K562 (cell line): Measurements from ENCODE around the gene WDR18. TPM values are rescaled to one million over a fixed set of nuclear protein-coding genes. Genes with fewer than 3 reads are reported as not detected.

Experiments used
- ATAC-seq: fragments of 200-7000 bp; cut with Tn5 transposase; 3 replicates; pipeline ENCODE4 v1.9.1; 2020; ENCODE audit warnings: moderate library complexity
- BruUV-seq: library from RNA; stranded (reverse); fragments of 400-500 nt; replicated peaks from 2 replicates; lab custom pipeline; 2021; lab: Mats Ljungman, UMichigan
- CTCF ChIA-PET: fragments of 300-600 bp; formaldehyde crosslinking; extraction: SDS; loops from one replicate; lab custom pipeline; 2021; ENCODE audit warnings: low intra/inter-chr PET ratio; lab: Yijun Ruan, JAX
- POLR2A ChIA-PET: fragments of 300-600, 350-650 bp; sonication (Branson Sonifier 250); formaldehyde crosslinking; extraction: SDS; loops from one replicate; lab custom pipeline; 2021; ENCODE audit warnings: antibody characterized with exemption, inconsistent platforms; lab: Yijun Ruan, JAX
- DNase-seq, 4 experiments: peaks; one replicate each; pipeline versions ENCODE4 v3.0.0 to v3.0.0-alpha.2; 2011 to 2018; ENCODE audit warnings: low spot score in 3 of 4, mixed read lengths in 3 of 4; ENCODE audit errors: extremely low read depth in 1 of 4
- FAIRE-seq: peaks from 2 replicates; lab custom pipeline; 2011; peaks lifted over from hg19 to GRCh38; lab: Jason Lieb, UNC
- H2AFZ ChIP-seq: 2 replicates; pipeline ENCODE4 v1.6.0; 2011; ENCODE audit warnings: low read depth, low read length, control low read depth, inconsistent platforms
- H3K27ac ChIP-seq: fragments of 200-600 bp; 3 replicates; pipeline ENCODE4 v1.8.0; 2011; ENCODE audit warnings: low read depth, mild to moderate bottlenecking, control low read depth, inconsistent platforms, low read length, moderate library complexity, mixed read lengths; ENCODE audit errors: extremely low read depth
- H3K27me3 ChIP-seq, 2 experiments: fragments of 300-600 bp in 1 of 2; 2 replicates in 1 of 2; 3 replicates in 1 of 2; pipeline versions ENCODE4 v1.6.0 to v1.8.0; 2011; ENCODE audit warnings: inconsistent platforms in 2 of 2, low read length in 2 of 2, mild to moderate bottlenecking in 1 of 2, mixed read lengths in 1 of 2, moderate library complexity in 1 of 2; ENCODE audit not compliant: control insufficient read depth in 2 of 2, insufficient read depth in 2 of 2
- H3K36me3 ChIP-seq: fragments of 300-600 bp; 3 replicates; pipeline ENCODE4 v1.8.0; 2011; ENCODE audit warnings: mild to moderate bottlenecking, low read length, inconsistent platforms; ENCODE audit not compliant: control insufficient read depth, insufficient read depth
- H3K4me1 ChIP-seq, 2 experiments: fragments of 200-600 bp in 1 of 2; replicated peaks in 1 of 2; 2 replicates in 1 of 2; 3 replicates in 1 of 2; pipeline versions ENCODE4 v1.5.1 to v1.8.0; 2011; ENCODE audit warnings: inconsistent platforms in 2 of 2, low read length in 2 of 2, mild to moderate bottlenecking in 1 of 2, mixed read lengths in 1 of 2, moderate library complexity in 1 of 2; ENCODE audit not compliant: control insufficient read depth in 2 of 2, insufficient read depth in 2 of 2
- H3K4me2 ChIP-seq: 2 replicates; pipeline ENCODE4 v1.6.1; 2011; ENCODE audit warnings: low read length, control low read depth, inconsistent platforms, mixed read lengths; ENCODE audit not compliant: insufficient read depth
- H3K4me3 ChIP-seq: fragments of 200-600 bp; sonication (generic), shearing (Covaris generic); 2 replicates; pipeline ENCODE4 v1.5.1; 2016; ENCODE audit warnings: control low read depth, inconsistent platforms
- H3K79me2 ChIP-seq: fragments of 200-600 bp; 3 replicates; pipeline ENCODE4 v1.8.0; 2011; ENCODE audit warnings: low read length, inconsistent platforms; ENCODE audit not compliant: control insufficient read depth, insufficient read depth
- H3K9ac ChIP-seq, 2 experiments: 2 replicates each; pipeline versions ENCODE4 v1.6.0 to v1.6.1; 2011; ENCODE audit warnings: low read depth in 2 of 2, low read length in 2 of 2, control low read depth in 1 of 2, inconsistent platforms in 1 of 2, mild to moderate bottlenecking in 1 of 2, mixed read lengths in 1 of 2; ENCODE audit not compliant: insufficient read depth in 1 of 2
- H3K9me1 ChIP-seq: one replicate; pipeline ENCODE4 v1.6.0; 2011; ENCODE audit warnings: inconsistent platforms, mild to moderate bottlenecking, low read length, moderate library complexity; ENCODE audit not compliant: control insufficient read depth, insufficient read depth
- H3K9me3 ChIP-seq: replicated peaks from 2 replicates; pipeline ENCODE4 v1.5.1; 2011; ENCODE audit warnings: low read depth, low read length, inconsistent platforms; ENCODE audit not compliant: control insufficient read depth, insufficient read depth
- H4K20me1 ChIP-seq: replicated peaks from 2 replicates; pipeline ENCODE4 v1.6.1; 2011; ENCODE audit warnings: low read length, inconsistent platforms, mixed read lengths; ENCODE audit not compliant: control insufficient read depth, insufficient read depth
- EWSR1 ChIP-seq: fragments of 450-650 bp; IDR thresholded peaks from 2 replicates; pipeline ENCODE4 v1.6.1; 2018; ENCODE audit warnings: borderline replicate concordance, mild to moderate bottlenecking, low read depth, moderate library complexity; ENCODE audit not compliant: partially characterized antibody
- HCFC1 ChIP-seq: IDR thresholded peaks from 2 replicates; pipeline ENCODE4 v1.6.1; 2012; ENCODE audit warnings: low read depth, low read length, improper control_type of control experiment
- MAFG ChIP-seq: fragments of 450-650 bp; conservative IDR thresholded peaks from 2 replicates; pipeline ENCODE4 v1.6.1; 2016; ENCODE audit warnings: missing genetic modification characterization, missing compliant biosample characterization
- NKRF ChIP-seq: fragments of 450-650 bp; IDR thresholded peaks from 2 replicates; pipeline ENCODE4 v1.6.1; 2016; ENCODE audit warnings: borderline replicate concordance
- RNF2 ChIP-seq: sonication (generic); IDR thresholded peaks from 2 replicates; pipeline ENCODE4 v1.6.1; 2016
- SAFB2 ChIP-seq: fragments of 200-400 bp; formaldehyde crosslinking; IDR thresholded peaks from 2 replicates; pipeline ENCODE4 v1.6.1; 2018; ENCODE audit warnings: borderline replicate concordance, low read length, low read depth, moderate library complexity; ENCODE audit not compliant: severe bottlenecking
- SREBF1 ChIP-seq: fragments of 150-350 bp; IDR thresholded peaks from 2 replicates; pipeline ENCODE4 v1.6.1; 2014; ENCODE audit warnings: antibody characterized with exemption, low read depth, low read length, borderline replicate concordance
- TCF7 ChIP-seq: sonication (generic); IDR thresholded peaks from 2 replicates; pipeline ENCODE4 v1.6.1; 2016; ENCODE audit warnings: antibody characterized with exemption, borderline replicate concordance
- ZNF354B ChIP-seq: fragments of 250-450 bp; sonication (Bioruptor Pico); IDR thresholded peaks from 2 replicates; pipeline ENCODE4 v1.4.0; 2020
- ZNF785 ChIP-seq: fragments of 250-450 bp; sonication (Bioruptor Pico); IDR thresholded peaks from 2 replicates; pipeline ENCODE4 v1.4.0; 2020; ENCODE audit warnings: mild to moderate bottlenecking
- WGBS: fragments of 100-300 bp; shearing (Covaris generic); methylation state at CpG from one replicate; pipeline ENCODE4 v1.1.6; 2016; ENCODE audit warnings: low coverage, mixed read lengths; ENCODE audit not compliant: insufficient coverage; ENCODE audit errors: missing lambda C conversion rate; 5-methylcytosine and 5-hydroxymethylcytosine counted together
- in situ Hi-C: fragments of 300-500 bp; cut with MboI; formaldehyde crosslinking; loops from 4 replicates; pipeline ENCODE4 v1.15.0; 2018; ENCODE audit warnings: inconsistent platforms, mixed read lengths
- intact Hi-C: fragments of 100-400 bp; cut with micrococcal nuclease; formaldehyde crosslinking; loops from 2 replicates; pipeline ENCODE4 v1.14.2; 2022
- polyA plus RNA-seq, 8 experiments: library from polyadenylated mRNA; depleted of rRNA in 4 of 8; stranded (reverse) in 5 of 8; unstranded in 3 of 8; fragments of >200 nt; fragmentation: Nextera tagmentation in 2 of 8; fragmentation: Illumina TruSeq in 1 of 8; extraction: Ambion mirVana in 2 of 8; extraction: Trizol in 1 of 8; gene quantifications; 2 replicates each; pipeline versions ENCODE4 v1.2.1 to v1.2.3, GENCODE V29; 2011 to 2014; ENCODE audit warnings: inconsistent platforms in 1 of 8, missing spikeins in 1 of 8
- total RNA-seq, 7 experiments: library from RNA; depleted of rRNA in 6 of 7; stranded (reverse); fragments of >200 nt in 6 of 7; fragmentation: Illumina TruSeq in 2 of 7; extraction: Trizol in 2 of 7; gene quantifications; 2 replicates each; pipeline versions ENCODE4 v1.2.1 to v1.2.3, GENCODE V29; 2011 to 2021; ENCODE audit warnings: low replicate concordance in 1 of 7

The WDR18 gene
- total and polyA plus RNA-seq, 9 of the 15 experiments (the other 6 are each of a cell fraction or from before 2014, with no cell fraction given) = 0.65 to 181 (median 30.1) TPM

- no peak for TF ChIP-seq NKRF
- no peak for TF ChIP-seq TCF7
- TF ChIP-seq ZNF354B (CRISPR knock-in tag) = no peak
- TF ChIP-seq, all 486 proteins: peak for 0
Measured at GRCh38 chr19:998064-998463, 13.9 kb downstream of the WDR18 start (continued).

- peaks cover 9 to 70% of the 10 kb centered on the region in 2 experiments for H3K4me1 ChIP-seq
- no peaks in the 10 kb centered on the region for H3K79me2 ChIP-seq
- H3K4me2 ChIP-seq = no peak overlapping the region
- H3K9ac ChIP-seq = no peak overlapping the region
- ChIA-PET CTCF (no interaction called here), POLR2A (no interaction called here)
- DNase-seq = no peak
- H4K20me1 ChIP-seq = no peaks in the 10 kb centered on the region; the same call in 1 of the 2 replicates
- TF ChIP-seq EWSR1 = no peak
- TF ChIP-seq SAFB2 = no peak
- TF ChIP-seq RNF2 = no peak
- TF ChIP-seq ZNF785 (CRISPR knock-in tag) = no peak
- no peak for TF ChIP-seq MAFG (tag)
- TF ChIP-seq SREBF1 = no peak
- no peak for TF ChIP-seq HCFC1
- TF ChIP-seq, all 486 proteins: peak for 0
- in situ Hi-C loops (no loop called here), intact Hi-C loops (no loop called here)
- FAIRE-seq (no peak), ATAC-seq (no peak)
- H3K36me3 ChIP-seq = peaks cover 12% of the 10 kb centered on the region; the same call in 1 of the 3 replicates
- BruUV-seq = no TSS peak
- H3K9me1 ChIP-seq = peaks cover 3% of the 10 kb centered on the region
- 31% methylated on average over 3 of the region's 3 CpGs for WGBS
- no peak overlapping the region for H3K27ac ChIP-seq
- no peaks in the 10 kb centered on the region for H3K9me3 ChIP-seq
- H2AFZ ChIP-seq = no peak overlapping the region
- no peaks in the 10 kb centered on the region for H3K27me3 ChIP-seq
- H3K4me3 ChIP-seq = no peak overlapping the region
Measured at GRCh38 chr19:999379-999719, 15.2 kb downstream of the WDR18 start.
